ENCODE data around the gene CCDC106.
A peak's percentile ranks its signal among the peaks of the same experiment; 100 is the strongest.

The CCDC106 gene

GRCh38 chr19:55632463-55632834 lies 15.6 kb upstream of the CCDC106 start:
- Histone ChIP-seq H3K4me3 (ENCODE audit: low read length) (no peak overlapping the region), H3K27ac (ENCODE audit: low read depth, low read length) (no peak overlapping the region), H3K4me1 (ENCODE audit: control insufficient read depth, insufficient read depth, low read length) (peaks cover 11% of the 10 kb centered on the region), H3K36me3 (ENCODE audit: control insufficient read depth, insufficient read depth, low read length) (peaks cover 2% of the 10 kb centered on the region), H3K27me3 (ENCODE audit: control insufficient read depth, insufficient read depth, low read length) (no peaks in the 10 kb centered on the region), H3K9ac (ENCODE audit: low read length) (no peak overlapping the region)

GRCh38 chr19:55633861-55634260 lies 14.2 kb upstream of the CCDC106 start:
- Histone ChIP-seq H3K4me1 (ENCODE audit: control insufficient read depth, insufficient read depth, low read length) (peaks cover 11% of the 10 kb centered on the region), H3K9ac (ENCODE audit: low read length) (no peak overlapping the region), H3K36me3 (ENCODE audit: control insufficient read depth, insufficient read depth, low read length) (peaks cover 2% of the 10 kb centered on the region), H3K27me3 (ENCODE audit: control insufficient read depth, insufficient read depth, low read length) (no peaks in the 10 kb centered on the region), H3K4me3 (ENCODE audit: low read length) (no peak overlapping the region), H3K27ac (ENCODE audit: low read depth, low read length) (no peak overlapping the region)

- Histone ChIP-seq H3K4me3 (ENCODE audit: low read length) (peak overlapping the region; percentile 99), H3K4me1 (ENCODE audit: control insufficient read depth, insufficient read depth, low read length) (peaks cover 18% of the 10 kb centered on the region), H3K27ac (ENCODE audit: low read depth, low read length) (peak overlapping the region; percentile 96), H3K36me3 (ENCODE audit: control insufficient read depth, insufficient read depth, low read length) (peaks cover 2% of the 10 kb centered on the region), H3K9ac (ENCODE audit: low read length) (peak overlapping the region; percentile 100), H3K27me3 (ENCODE audit: control insufficient read depth, insufficient read depth, low read length) (no peaks in the 10 kb centered on the region)
Observed at GRCh38 chr19:55635334-55635717, 12.7 kb upstream of the CCDC106 start.

GRCh38 chr19:55635856-55636440 lies 12.1 kb upstream of the CCDC106 start:
- Histone ChIP-seq H3K36me3 (ENCODE audit: control insufficient read depth, insufficient read depth, low read length) (peaks cover 2% of the 10 kb centered on the region), H3K9ac (ENCODE audit: low read length) (peak overlapping the region; percentile 100), H3K27ac (ENCODE audit: low read depth, low read length) (peak overlapping the region; percentile 96), H3K4me1 (ENCODE audit: control insufficient read depth, insufficient read depth, low read length) (peaks cover 20% of the 10 kb centered on the region), H3K4me3 (ENCODE audit: low read length) (peak overlapping the region; percentile 99), H3K27me3 (ENCODE audit: control insufficient read depth, insufficient read depth, low read length) (no peaks in the 10 kb centered on the region)

GRCh38 chr19:55636723-55637122 lies 11.3 kb upstream of the CCDC106 start:
- peaks cover 20% of the 10 kb centered on the region for H3K4me1 ChIP-seq (ENCODE audit: control insufficient read depth, insufficient read depth, low read length)
- H3K27ac ChIP-seq (ENCODE audit: low read depth, low read length), result no peak overlapping the region
- no peak overlapping the region for H3K4me3 ChIP-seq (ENCODE audit: low read length)
- H3K9ac ChIP-seq (ENCODE audit: low read length), result no peak overlapping the region
- H3K36me3 ChIP-seq (ENCODE audit: control insufficient read depth, insufficient read depth, low read length), result peaks cover 2% of the 10 kb centered on the region
- H3K27me3 ChIP-seq (ENCODE audit: control insufficient read depth, insufficient read depth, low read length), result no peaks in the 10 kb centered on the region

- Histone ChIP-seq H3K36me3 (ENCODE audit: control insufficient read depth, insufficient read depth, low read length) (peaks cover 2% of the 10 kb centered on the region), H3K27me3 (ENCODE audit: control insufficient read depth, insufficient read depth, low read length) (no peaks in the 10 kb centered on the region), H3K9ac (ENCODE audit: low read length) (no peak overlapping the region), H3K4me3 (ENCODE audit: low read length) (no peak overlapping the region), H3K4me1 (ENCODE audit: control insufficient read depth, insufficient read depth, low read length) (peaks cover 19% of the 10 kb centered on the region), H3K27ac (ENCODE audit: low read depth, low read length) (no peak overlapping the region)
Observed at GRCh38 chr19:55637534-55637933, 10.5 kb upstream of the CCDC106 start.

GRCh38 chr19:55638864-55639359 lies 9.1 kb upstream of the CCDC106 start:
- peaks cover 23% of the 10 kb centered on the region for H3K4me1 ChIP-seq (ENCODE audit: control insufficient read depth, insufficient read depth, low read length)

GRCh38 chr19:55640043-55640576 lies 7.9 kb upstream of the CCDC106 start:
- H3K4me1 ChIP-seq (ENCODE audit: control insufficient read depth, insufficient read depth, low read length), result peaks cover 30% of the 10 kb centered on the region
- peak overlapping the region; percentile 86 for H3K27ac ChIP-seq (ENCODE audit: low read depth, low read length)
- H3K9ac ChIP-seq (ENCODE audit: low read length), result peak overlapping the region; percentile 68
- peak overlapping the region; percentile 74 for H3K4me3 ChIP-seq (ENCODE audit: low read length)
- H3K27me3 ChIP-seq (ENCODE audit: control insufficient read depth, insufficient read depth, low read length), result no peaks in the 10 kb centered on the region
- H3K36me3 ChIP-seq (ENCODE audit: control insufficient read depth, insufficient read depth, low read length), result no peaks in the 10 kb centered on the region

More at GRCh38 chr19:55638864-55639359, 9.1 kb upstream of the CCDC106 start:
- H3K4me3 ChIP-seq (ENCODE audit: low read length), result no peak overlapping the region
- H3K27me3 ChIP-seq (ENCODE audit: control insufficient read depth, insufficient read depth, low read length), result no peaks in the 10 kb centered on the region
- no peak overlapping the region for H3K9ac ChIP-seq (ENCODE audit: low read length)
- no peak overlapping the region for H3K27ac ChIP-seq (ENCODE audit: low read depth, low read length)
- H3K36me3 ChIP-seq (ENCODE audit: control insufficient read depth, insufficient read depth, low read length), result peaks cover 2% of the 10 kb centered on the region

- peak within 1 kb of the TSS; percentile 92 for H3K4me3 ChIP-seq (ENCODE audit: low read length)
- no peaks in the 10 kb centered on the region for H3K36me3 ChIP-seq (ENCODE audit: control insufficient read depth, insufficient read depth, low read length)
- peak within 1 kb of the TSS; percentile 86 for H3K27ac ChIP-seq (ENCODE audit: low read depth, low read length)
- peak within 1 kb of the TSS; percentile 68 for H3K9ac ChIP-seq (ENCODE audit: low read length)
- H3K4me1 ChIP-seq (ENCODE audit: control insufficient read depth, insufficient read depth, low read length), result peaks cover 27% of the 10 kb centered on the region
- H3K27me3 ChIP-seq (ENCODE audit: control insufficient read depth, insufficient read depth, low read length), result no peaks in the 10 kb centered on the region
Observed at GRCh38 chr19:55640577-55641425, 7.2 kb upstream of the CCDC106 start, which contains the start of gene ZNF580. ZNF580 (plus strand) TSS chr19:55641002; CDS start chr19:55642509, 1,507 bp downstream.

- Histone ChIP-seq H3K4me1 (ENCODE audit: control insufficient read depth, insufficient read depth, low read length) (peaks cover 22% of the 10 kb centered on the region), H3K27me3 (ENCODE audit: control insufficient read depth, insufficient read depth, low read length) (no peaks in the 10 kb centered on the region), H3K27ac (ENCODE audit: low read depth, low read length) (peak overlapping the region; percentile 86), H3K9ac (ENCODE audit: low read length) (peak overlapping the region; percentile 67), H3K4me3 (ENCODE audit: low read length) (peak overlapping the region; percentile 92), H3K36me3 (ENCODE audit: control insufficient read depth, insufficient read depth, low read length) (no peaks in the 10 kb centered on the region)
Observed at GRCh38 chr19:55641426-55642152, 6.4 kb upstream of the CCDC106 start.

- Histone ChIP-seq H3K27me3 (ENCODE audit: control insufficient read depth, insufficient read depth, low read length) (no peaks in the 10 kb centered on the region), H3K9ac (ENCODE audit: low read length) (peak overlapping the region; percentile 45), H3K27ac (ENCODE audit: low read depth, low read length) (peak overlapping the region; percentile 65), H3K36me3 (ENCODE audit: control insufficient read depth, insufficient read depth, low read length) (no peaks in the 10 kb centered on the region), H3K4me3 (ENCODE audit: low read length) (peak overlapping the region; percentile 92), H3K4me1 (ENCODE audit: control insufficient read depth, insufficient read depth, low read length) (peaks cover 25% of the 10 kb centered on the region)
Observed at GRCh38 chr19:55642153-55643002, 5.6 kb upstream of the CCDC106 start.

Data from rectal smooth muscle tissue (tissue), 1 donor.